Activated naive CD8-positive, alpha-beta T cell treated with anti-CD3 and anti-CD28 coated beads, Interleukin-2, amount 50 U/mL, for 16 hours (primary cell): Measurements from ENCODE around the gene PTPRD.

Experiments
- DNase-seq: peaks from one replicate; pipeline ENCODE4 v3.0.0-alpha.2; 2020; ENCODE audit warnings: low read depth, low spot score

The PTPRD gene

GRCh38 chr9:10268531-10269485, 344.0 kb downstream of the PTPRD start:
- no peak for DNase-seq

GRCh38 chr9:10265153-10265631, 347.6 kb downstream of the PTPRD start:
- no peak for DNase-seq

GRCh38 chr9:10260501-10260900, 352.3 kb downstream of the PTPRD start:
- DNase-seq: no peak

GRCh38 chr9:10259668-10260067, 353.1 kb downstream of the PTPRD start:
- no peak for DNase-seq

GRCh38 chr9:10255758-10256157, 357.0 kb downstream of the PTPRD start:
- no peak for DNase-seq

- DNase-seq: no peak
Measured at GRCh38 chr9:10254338-10254737, 358.5 kb downstream of the PTPRD start.

- DNase-seq: no peak
Measured at GRCh38 chr9:10253341-10253740, 359.5 kb downstream of the PTPRD start.

GRCh38 chr9:10252174-10252573, 360.6 kb downstream of the PTPRD start:
- DNase-seq: no peak

GRCh38 chr9:10251490-10251889, 361.3 kb downstream of the PTPRD start:
- DNase-seq: no peak

GRCh38 chr9:10250219-10250618, 362.6 kb downstream of the PTPRD start:
- no peak for DNase-seq

- no peak for DNase-seq
Measured at GRCh38 chr9:10248890-10249289, 363.9 kb downstream of the PTPRD start.

- no peak for DNase-seq
Measured at GRCh38 chr9:10242255-10242654, 370.5 kb downstream of the PTPRD start.

- no peak for DNase-seq
Measured at GRCh38 chr9:10238087-10238486, 374.7 kb downstream of the PTPRD start.

- DNase-seq: no peak
Measured at GRCh38 chr9:10237584-10237983, 375.2 kb downstream of the PTPRD start.

- no peak for DNase-seq
Measured at GRCh38 chr9:10236161-10236560, 376.6 kb downstream of the PTPRD start.

GRCh38 chr9:10235376-10235775, 377.4 kb downstream of the PTPRD start:
- no peak for DNase-seq

GRCh38 chr9:10232352-10232930, 380.4 kb downstream of the PTPRD start:
- DNase-seq: no peak

- DNase-seq: no peak
Measured at GRCh38 chr9:10230512-10230911, 382.3 kb downstream of the PTPRD start.

- no peak for DNase-seq
Measured at GRCh38 chr9:10228082-10228481, 384.7 kb downstream of the PTPRD start.

- DNase-seq: no peak
Measured at GRCh38 chr9:10226996-10227395, 385.8 kb downstream of the PTPRD start.

- DNase-seq: no peak
Measured at GRCh38 chr9:10212702-10213101, 400.1 kb downstream of the PTPRD start.

GRCh38 chr9:10208691-10209069, 404.1 kb downstream of the PTPRD start:
- DNase-seq: no peak

GRCh38 chr9:10204276-10204675, 408.5 kb downstream of the PTPRD start:
- no peak for DNase-seq
